Activated T-cell treated with anti-CD3 and anti-CD28 coated beads for 48 hours (primary cell): ENCODE data around the gene FASTKD1.
"Not testable (repeated sequence)": the region's sequence is repeated elsewhere in the genome, so short reads cannot be mapped to it uniquely, and the experiment has no call there.

Source experiments
- DNase-seq: peaks from one replicate; pipeline ENCODE4 v3.0.0-alpha.2; 2020; ENCODE audit warnings: low read depth

FASTKD1 gene

GRCh38 chr2:169573160-169573973 lies at the start of gene FASTKD1:
TSS of gene FASTKD1 (minus strand) at chr2:169573865. CDS start at chr2:169572029, 1,836 bp downstream.
- DNase-seq, result peak; percentile 83

- no peak for DNase-seq
These were observed 49.6 kb upstream of the FASTKD1 start for GRCh38 chr2:169623235-169623634.

- no peak for DNase-seq
These were observed 46.8 kb upstream of the FASTKD1 start for GRCh38 chr2:169620509-169620908.

- DNase-seq, result no peak
These were observed 46.3 kb upstream of the FASTKD1 start for GRCh38 chr2:169619946-169620345.

GRCh38 chr2:169615982-169616381 lies 42.3 kb upstream of the FASTKD1 start:
- DNase-seq, result not testable (repeated sequence)

- no peak for DNase-seq
These were observed 40.2 kb upstream of the FASTKD1 start for GRCh38 chr2:169613876-169614275.

GRCh38 chr2:169609264-169609663 lies 35.6 kb upstream of the FASTKD1 start:
- DNase-seq, result no peak

GRCh38 chr2:169599568-169599967 lies 25.9 kb upstream of the FASTKD1 start:
- DNase-seq, result no peak

- DNase-seq, result no peak
These were observed 25.3 kb upstream of the FASTKD1 start for GRCh38 chr2:169598982-169599381.

- DNase-seq, result not testable (repeated sequence)
These were observed 22.9 kb upstream of the FASTKD1 start for GRCh38 chr2:169596546-169596945.

- DNase-seq, result no peak
These were observed 17.1 kb upstream of the FASTKD1 start for GRCh38 chr2:169590804-169591203.

- no peak for DNase-seq
These were observed 12.0 kb upstream of the FASTKD1 start for GRCh38 chr2:169585673-169586072.

- peak; percentile 84 for DNase-seq
These were observed 10.6 kb upstream of the FASTKD1 start, which contains the start of gene PPIG for GRCh38 chr2:169584005-169584877. TSS of gene PPIG (plus strand) at chr2:169584351. CDS start at chr2:169604042, 19,691 bp downstream.

GRCh38 chr2:169583518-169583917 lies 9.9 kb upstream of the FASTKD1 start:
- DNase-seq, result no peak

- DNase-seq, result not testable (repeated sequence)
These were observed 9.0 kb upstream of the FASTKD1 start for GRCh38 chr2:169582552-169583266.

GRCh38 chr2:169579044-169579443 lies 5.4 kb upstream of the FASTKD1 start:
- no peak for DNase-seq

GRCh38 chr2:169575264-169575663 lies 1.6 kb upstream of the FASTKD1 start:
- DNase-seq, result not testable (repeated sequence)

- not testable (repeated sequence) for DNase-seq
These were observed 874 bp upstream of the FASTKD1 start for GRCh38 chr2:169574539-169574938.

GRCh38 chr2:169573974-169574299 lies 272 bp upstream of the FASTKD1 start:
- no peak for DNase-seq

GRCh38 chr2:169572821-169573159 lies 875 bp downstream of the FASTKD1 start:
- DNase-seq, result no peak

- no peak for DNase-seq
These were observed 1.5 kb downstream of the FASTKD1 start for GRCh38 chr2:169572189-169572588.

- DNase-seq, result no peak
These were observed 2.1 kb downstream of the FASTKD1 start for GRCh38 chr2:169571571-169571970.
